Erythroblast (primary cell): ENCODE measurements around the gene LRBA.
A peak's percentile ranks its signal among the peaks of the same experiment; 100 is the strongest.

ENCODE experiments used
- DNase-seq, 2 experiments: peaks; one replicate each; lab custom pipeline; 2025; lab: John Stamatoyannopoulos, UW
- GATA1 ChIP-seq: IDR thresholded peaks from 2 replicates; pipeline ENCODE4 v1.6.1; 2011; ENCODE audit warnings: low read depth, mild to moderate bottlenecking, control low read depth, low read length, moderate library complexity
- POLR2A ChIP-seq: IDR thresholded peaks from 2 replicates; pipeline ENCODE4 v1.6.1; 2011; ENCODE audit warnings: mild to moderate bottlenecking, low read length

Gene LRBA

DNA sequence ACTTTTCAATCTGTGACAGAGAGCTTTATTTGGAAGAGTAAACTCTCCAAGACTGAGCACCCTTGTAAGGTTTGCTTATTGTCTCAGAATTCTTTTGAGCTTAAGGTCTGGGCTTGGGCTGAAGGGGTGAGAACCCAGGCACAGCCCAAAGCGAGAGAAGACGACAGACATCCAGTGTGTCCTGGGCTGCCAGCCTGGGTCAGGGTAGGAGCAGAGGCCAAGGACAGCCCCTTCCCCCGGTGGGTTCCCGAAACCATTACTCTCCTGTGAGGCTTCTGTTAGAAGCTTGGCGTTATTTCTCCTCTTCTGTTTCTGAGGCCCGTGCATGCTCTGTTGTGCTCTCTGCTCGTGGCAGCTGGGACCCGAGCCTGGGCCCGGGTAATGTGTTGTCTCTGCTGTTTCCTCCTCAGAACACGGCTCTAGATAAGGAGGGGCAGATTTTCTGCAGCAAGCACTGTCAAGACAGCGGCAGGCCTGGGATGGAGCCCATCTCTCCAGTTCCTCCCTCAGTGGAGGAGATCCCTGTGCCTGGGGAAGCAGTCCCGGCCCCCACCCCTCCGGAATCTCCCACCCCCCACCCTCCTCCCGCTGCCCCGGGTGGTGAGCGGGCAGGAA lies 759.4 kb downstream of the LRBA start:
- DNase-seq: no peak
- TF ChIP-seq POLR2A (no peak), GATA1 (no peak)

DNA sequence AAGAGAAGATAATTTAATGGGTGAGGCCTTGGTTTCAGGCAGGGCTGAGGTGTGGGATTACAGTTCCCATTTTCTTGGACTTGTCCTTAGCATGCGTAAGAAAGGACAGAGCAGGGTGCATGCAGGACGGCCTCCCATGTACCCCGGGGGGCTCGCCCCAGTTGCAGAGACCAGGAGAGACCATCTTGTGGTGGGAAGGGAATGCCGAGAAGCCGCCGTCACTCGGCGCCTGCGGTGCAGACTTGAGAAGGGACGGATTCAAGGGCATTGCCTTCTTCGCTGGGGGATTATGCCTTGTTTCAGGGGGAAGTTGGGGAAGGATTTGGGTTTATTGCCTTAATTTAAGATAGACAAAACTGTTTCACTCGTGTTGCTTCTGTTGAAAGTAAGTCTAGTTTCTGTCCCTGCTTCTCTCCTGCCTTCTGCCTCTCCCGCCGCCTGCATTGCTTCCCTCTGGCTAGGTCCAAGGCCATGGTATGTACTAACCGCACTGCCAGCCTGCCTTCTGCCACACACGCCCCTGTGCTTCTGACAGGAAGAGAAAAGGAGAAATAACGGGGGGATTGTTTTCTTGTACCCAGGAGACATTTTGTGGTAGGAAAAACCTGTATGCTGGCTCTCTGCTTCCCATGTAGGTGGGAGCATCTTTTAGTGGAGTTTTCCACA lies 761.0 kb downstream of the LRBA start:
- DNase-seq: no peak
- TF ChIP-seq POLR2A (no peak), GATA1 (no peak)

GRCh38 chr4:150253416-150253815 lies 761.7 kb downstream of the LRBA start:
- TF ChIP-seq POLR2A: no peak

GRCh38 chr4:150252741-150253140 lies 762.3 kb downstream of the LRBA start:
- no peak for DNase-seq
- no peak for TF ChIP-seq GATA1

More at GRCh38 chr4:150253416-150253815, 761.7 kb downstream of the LRBA start:
- DNase-seq: no peak

- no peak for DNase-seq
- TF ChIP-seq POLR2A: no peak
- no peak for TF ChIP-seq GATA1
These were observed 762.8 kb downstream of the LRBA start for GRCh38 chr4:150252306-150252705.

DNA sequence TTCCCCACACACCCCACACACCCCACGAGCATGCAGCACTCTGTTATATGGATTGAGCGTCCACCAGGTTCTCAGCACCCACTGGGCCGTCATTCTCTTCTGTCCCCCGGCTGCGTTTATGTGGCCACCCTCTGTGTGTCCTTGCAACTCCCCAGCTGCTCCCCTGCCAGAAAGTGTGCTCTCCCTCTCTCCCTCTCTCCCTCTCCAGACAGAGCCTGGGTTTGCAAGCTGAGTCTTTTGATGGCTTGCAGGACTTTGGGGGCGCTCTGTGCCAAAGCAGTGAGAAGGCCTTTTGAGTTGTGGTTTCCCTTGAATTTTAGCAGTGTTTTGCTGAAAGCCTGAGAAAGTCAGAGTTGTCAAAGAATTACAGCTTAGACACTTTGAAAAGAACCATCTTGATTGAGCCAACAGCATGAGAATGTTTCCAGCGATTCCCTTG lies 763.3 kb downstream of the LRBA start:
- TF ChIP-seq GATA1 (no peak), POLR2A (no peak)
- DNase-seq: peak in 1 of 2 experiments; percentile 8

- TF ChIP-seq GATA1 (no peak), POLR2A (no peak)
- no peak for DNase-seq
These were observed 764.0 kb downstream of the LRBA start for GRCh38 chr4:150250998-150251651.

- no peak for DNase-seq
- TF ChIP-seq GATA1: no peak
- TF ChIP-seq POLR2A: no peak
These were observed 764.6 kb downstream of the LRBA start for GRCh38 chr4:150250293-150250997.

- TF ChIP-seq GATA1 (no peak), POLR2A (no peak)
- no peak for DNase-seq
These were observed 766.9 kb downstream of the LRBA start for GRCh38 chr4:150248181-150248580.

GRCh38 chr4:150247184-150247583 lies 767.9 kb downstream of the LRBA start:
- DNase-seq: no peak
- TF ChIP-seq POLR2A: no peak
- no peak for TF ChIP-seq GATA1

- no peak for DNase-seq
These were observed 770.5 kb downstream of the LRBA start for GRCh38 chr4:150244600-150244999.

GRCh38 chr4:150243932-150244331 lies 771.2 kb downstream of the LRBA start:
- no peak for DNase-seq
- TF ChIP-seq POLR2A: no peak
- TF ChIP-seq GATA1: no peak

More at GRCh38 chr4:150244600-150244999, 770.5 kb downstream of the LRBA start:
- no peak for TF ChIP-seq POLR2A
- no peak for TF ChIP-seq GATA1

DNA sequence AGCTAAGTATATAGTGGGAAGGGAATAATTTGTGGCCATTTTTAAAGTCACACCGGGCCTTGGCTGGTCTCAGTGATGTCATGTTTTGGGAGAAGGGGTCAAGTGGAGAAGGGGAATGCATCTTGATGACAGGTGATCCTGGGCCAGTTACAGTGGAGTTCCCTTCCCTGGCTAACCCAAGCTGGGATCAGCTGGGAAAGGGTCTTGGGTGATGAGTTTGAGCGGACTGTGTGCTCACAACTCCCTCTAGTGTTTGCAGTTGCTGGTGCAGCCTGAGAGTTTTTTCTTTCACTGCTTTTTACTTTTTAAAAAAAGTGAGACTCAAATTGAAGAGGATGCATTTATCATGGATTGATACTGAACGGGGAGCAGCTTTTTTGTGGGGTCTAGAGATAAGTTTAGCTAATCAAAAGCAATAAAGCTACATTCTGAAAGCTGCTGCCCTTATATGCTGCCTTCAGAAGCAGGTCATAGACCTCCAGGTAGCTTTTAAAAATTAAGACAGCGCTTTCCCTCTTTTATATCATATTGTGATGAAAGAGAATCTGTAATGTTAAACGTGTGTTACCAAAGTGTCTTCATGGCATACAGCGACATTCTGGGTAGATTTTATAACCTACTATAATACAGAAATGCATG lies 772.1 kb downstream of the LRBA start:
- TF ChIP-seq POLR2A (no peak), GATA1 (no peak)
- DNase-seq: peak; percentile 11 to 46
